ENCODE results near the gene ENDOV.

The ENDOV gene

DNA sequence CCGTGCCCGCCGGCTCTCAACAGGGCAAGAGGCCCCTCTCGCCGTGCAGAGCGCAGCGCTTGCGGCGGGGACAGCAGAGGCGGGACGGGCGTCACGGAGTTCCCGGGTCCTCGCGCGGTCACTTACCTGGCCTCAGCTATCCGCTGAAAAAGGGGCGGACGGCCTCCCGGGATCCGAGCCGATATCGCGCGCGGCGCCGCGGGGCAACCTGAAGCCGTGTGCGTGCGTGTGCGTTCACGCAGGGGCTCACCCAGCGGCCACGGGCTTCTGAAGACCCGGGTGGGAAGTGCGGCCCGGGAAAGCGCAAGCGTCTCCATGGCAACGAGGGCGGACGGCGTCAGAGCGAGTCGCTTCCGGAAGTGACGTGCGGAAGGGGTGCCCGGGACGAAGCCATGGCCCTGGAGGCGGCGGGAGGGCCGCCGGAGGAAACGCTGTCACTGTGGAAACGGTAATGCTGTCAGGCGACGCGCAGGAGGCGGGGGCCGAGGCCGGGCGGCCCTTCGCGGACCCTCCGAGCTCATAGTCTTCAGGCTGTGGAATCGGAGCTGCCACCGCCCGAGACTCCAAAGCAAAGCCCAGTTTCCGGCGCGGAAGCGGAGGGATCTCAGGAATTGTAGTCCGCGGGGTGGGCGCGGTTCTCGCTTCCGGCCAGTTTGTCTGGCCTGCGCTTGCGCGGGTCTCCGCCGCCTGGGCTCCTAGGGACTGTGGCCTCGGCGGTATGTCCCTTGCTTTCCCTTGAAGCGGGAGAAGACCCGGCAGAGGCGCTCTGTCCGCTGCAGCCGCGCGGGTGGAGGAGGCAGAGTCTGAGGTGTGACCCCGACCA lies at the start of gene ENDOV:
ENDOV (plus strand) TSS at position 365 of the 823 bp plus-strand sequence; CDS start at position 393, 28 bp downstream.
- DNase-seq (ENCODE audit: low read depth in 2 of 2), result peak; percentile 84 to 85

DNA sequence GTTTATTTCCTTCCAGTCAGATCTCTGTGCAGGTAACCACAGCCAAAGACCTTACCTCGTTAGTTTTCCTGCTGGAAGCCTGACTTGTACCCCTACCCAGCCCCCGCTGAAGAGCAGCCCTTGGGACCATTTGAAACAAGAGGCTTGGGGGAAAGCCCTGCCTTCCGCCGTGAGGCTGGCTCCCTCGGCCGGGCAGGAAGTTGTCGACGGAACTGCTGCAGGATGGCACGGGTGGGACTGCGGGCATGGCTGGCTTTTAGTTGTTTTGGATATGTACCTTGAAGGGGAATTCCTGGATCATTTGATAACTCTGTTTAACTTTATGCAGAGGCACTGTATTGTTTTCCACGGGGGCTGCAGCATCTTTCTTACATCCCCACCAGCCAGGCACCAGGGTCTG lies 49.0 kb upstream of the ENDOV start:
- no peak for DNase-seq (ENCODE audit: low read depth in 2 of 2)

DNA sequence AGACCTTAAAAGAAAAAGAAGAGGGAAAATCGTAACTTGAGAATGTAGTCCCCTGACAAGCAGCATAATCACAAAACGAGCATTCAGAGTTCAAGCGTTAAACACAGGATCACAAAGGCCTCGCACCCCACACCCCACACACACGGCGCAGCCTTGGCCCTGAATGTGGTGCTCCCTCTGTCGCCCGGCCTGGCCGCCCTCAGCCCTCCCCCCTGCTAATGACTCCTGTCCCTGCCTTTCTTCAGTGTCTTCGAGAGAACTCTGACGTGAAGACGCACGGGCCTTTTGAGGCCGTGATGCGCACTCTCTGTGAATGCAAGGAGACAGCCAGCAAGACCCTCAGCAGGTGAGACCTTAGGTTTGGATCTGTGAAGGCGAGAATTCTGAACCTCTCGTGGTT lies 47.5 kb upstream of the ENDOV start:
- DNase-seq (ENCODE audit: low read depth in 2 of 2), result no peak

DNA sequence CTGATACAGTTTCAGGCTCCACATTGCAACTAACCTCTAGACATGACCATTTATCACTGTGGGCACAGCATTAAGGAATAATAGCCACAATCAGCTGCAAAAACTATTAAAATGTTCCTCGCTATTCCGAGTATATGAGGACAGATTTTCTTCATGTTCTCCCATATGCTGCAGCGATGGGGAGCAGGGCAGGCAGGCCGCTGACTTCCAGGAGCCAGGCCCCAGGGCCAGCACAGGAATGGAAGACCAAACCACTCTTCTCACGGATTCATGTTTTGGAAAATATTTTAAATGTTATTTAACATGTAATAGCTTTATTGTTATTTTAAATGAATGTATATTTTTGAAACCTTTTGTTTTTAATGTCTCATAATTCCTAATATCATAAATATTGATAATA lies 43.8 kb upstream of the ENDOV start:
- DNase-seq (ENCODE audit: low read depth in 2 of 2), result no peak

DNA sequence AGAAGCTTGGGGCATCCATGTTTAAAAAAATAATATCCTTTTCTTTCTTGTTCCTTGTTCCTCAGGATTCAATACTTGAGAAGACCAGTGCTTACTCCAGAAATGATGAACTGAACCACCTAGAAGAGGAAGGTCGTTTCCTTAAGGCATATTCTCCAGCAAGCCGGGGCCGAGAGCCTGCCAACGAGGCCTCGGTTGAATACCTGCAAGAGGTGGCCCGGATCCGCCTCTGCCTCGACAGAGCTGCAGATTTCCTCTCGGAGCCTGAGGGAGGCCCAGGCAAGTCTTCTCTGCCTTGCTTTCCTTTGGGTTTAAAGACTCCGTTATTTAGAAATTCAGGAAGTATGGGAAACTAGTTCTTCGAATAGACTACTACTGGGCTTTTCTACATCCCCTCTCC lies 42.5 kb upstream of the ENDOV start:
- no peak for DNase-seq (ENCODE audit: low read depth in 2 of 2)

DNA sequence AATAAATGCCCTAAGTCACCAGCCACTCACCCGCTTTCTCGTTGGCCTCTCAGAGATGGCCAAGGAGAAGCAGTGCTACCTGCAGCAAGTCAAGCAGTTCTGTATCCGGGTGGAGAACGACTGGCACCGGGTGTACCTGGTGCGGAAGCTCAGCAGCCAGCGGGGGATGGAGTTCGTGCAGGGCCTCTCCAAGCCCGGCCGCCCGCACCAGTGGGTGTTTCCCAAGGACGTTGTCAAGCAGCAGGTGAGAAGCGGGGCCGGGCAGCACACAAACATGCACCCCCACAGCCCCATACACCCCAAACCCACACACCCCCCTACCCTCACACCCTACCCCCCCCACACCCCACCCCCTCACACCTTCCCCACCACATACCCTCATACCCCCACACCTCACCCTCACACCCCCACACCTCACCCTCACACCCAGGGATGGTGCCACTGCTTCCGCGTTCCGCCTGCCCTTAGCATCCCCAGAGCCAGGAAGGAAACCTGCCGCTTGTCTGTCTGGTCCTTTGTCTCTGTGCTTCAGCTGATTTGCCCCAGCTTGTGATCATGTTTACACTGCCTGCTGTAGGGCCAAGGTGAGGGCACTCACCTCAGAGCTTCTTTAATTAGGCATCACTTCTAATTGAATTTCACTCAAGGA lies 41.9 kb upstream of the ENDOV start:
- DNase-seq (ENCODE audit: low read depth in 2 of 2), result no peak

DNA sequence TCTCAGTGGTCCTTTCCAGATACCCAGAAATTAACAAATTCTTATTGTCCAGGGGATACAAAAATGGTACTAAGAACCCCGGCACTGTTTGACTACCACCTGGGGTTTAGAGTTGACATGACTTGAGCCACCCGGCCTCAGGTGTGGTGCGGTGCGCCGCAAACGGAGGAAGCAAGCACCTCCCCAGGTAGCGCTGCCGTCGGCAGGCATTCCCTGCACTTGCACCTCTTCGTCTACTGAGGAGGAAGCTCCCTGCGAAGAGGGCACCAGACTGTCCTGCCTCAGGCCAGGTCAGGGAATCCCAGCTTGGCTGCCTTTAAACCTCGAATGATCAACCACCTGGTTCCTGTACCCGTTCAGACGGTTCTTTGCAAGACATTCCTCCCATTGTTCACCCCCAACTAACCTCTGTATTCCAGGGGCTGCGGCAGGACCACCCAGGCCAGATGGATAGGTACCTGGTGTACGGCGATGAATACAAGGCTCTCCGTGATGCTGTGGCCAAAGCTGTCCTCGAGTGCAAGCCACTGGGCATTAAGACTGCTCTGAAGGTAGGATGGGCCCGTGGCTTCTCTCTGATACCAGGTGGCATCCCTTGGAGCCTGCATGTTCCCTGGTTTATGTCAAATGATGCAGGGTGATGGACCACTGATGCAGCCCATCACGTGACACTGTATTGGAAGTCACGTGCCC lies 40.8 kb upstream of the ENDOV start:
- DNase-seq (ENCODE audit: low read depth in 2 of 2), result no peak

DNA sequence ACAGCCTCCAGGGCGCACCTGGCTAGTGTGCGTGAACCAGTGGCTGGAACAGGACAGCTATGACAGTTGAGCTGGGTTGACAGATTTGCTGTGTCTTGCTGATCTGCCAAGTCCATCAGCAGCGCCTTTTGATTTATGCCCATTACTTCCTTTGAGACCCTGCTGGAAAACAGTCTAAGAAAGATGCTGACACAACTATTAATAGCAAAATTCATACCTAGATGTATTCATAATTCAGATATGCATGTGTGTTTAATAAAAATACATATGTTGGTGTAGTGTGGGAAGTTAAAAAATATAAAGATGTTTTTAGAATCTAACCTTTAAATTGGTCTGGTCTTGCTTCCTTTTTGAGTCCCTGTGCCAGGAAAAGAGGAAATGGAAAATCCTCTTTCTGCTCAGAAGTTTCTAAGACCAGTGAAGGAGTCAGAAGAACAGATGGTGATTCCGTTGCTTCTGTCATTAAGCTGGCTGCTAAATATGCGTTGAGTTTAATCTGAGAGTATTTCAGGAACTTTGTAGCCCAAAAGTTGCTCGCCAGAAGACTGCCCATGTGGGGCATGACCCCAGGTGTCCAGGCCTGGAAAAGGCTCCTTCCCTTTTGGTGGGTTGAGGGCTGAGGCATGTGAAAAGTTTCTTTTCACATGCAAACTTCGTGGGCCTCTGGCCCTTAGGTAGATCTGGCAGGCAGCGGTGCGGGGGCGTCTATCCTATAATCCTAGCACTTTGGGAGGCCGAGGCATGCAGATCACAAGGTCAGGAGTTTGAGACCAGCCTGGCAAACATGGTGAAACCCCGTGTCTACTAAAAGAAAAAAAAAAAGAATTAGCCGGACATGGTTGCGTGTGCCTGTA lies 40.0 kb upstream of the ENDOV start:
- DNase-seq (ENCODE audit: low read depth in 2 of 2), result no peak

DNA sequence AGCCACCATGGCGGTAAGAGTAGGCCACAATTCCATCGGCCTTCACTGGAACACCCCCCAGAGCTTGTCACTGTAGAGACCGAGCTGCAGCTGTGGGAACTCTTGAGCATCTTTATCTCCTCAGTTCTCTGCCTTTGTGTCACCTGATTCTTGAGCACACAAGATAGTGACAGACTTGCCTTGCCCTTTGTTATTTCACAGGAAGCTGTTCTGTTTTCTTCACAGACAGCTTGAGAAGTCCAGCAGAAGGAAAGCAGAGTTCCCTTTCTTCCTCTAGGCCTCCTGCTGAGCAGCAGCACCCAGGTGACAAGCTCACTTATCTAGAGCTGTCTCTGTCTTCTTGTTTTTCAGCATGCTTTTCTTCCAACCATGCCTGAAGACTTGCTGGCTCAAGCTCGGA lies 38.4 kb upstream of the ENDOV start:
- DNase-seq (ENCODE audit: low read depth in 2 of 2), result no peak

DNA sequence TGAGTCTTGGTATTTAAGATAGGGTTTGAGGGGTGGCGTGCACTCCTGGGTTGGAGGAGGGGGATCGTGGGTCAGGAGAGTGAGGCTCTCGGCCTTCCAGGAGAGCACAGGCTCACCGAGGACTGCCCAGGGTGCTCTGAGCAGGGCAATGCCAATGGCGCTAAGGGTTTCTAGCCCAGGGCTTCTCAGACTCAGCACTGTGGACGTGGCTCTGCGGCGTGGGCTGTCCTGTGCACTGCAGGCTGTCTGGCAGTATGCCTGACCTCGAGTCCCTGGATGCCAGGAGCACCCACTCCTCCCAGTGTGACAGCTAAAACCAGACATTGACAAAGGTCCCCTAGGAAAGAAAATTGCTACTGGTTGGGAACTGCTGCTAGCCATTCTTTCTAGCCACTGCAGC lies 37.2 kb upstream of the ENDOV start:
- DNase-seq (ENCODE audit: low read depth in 2 of 2), result no peak

DNA sequence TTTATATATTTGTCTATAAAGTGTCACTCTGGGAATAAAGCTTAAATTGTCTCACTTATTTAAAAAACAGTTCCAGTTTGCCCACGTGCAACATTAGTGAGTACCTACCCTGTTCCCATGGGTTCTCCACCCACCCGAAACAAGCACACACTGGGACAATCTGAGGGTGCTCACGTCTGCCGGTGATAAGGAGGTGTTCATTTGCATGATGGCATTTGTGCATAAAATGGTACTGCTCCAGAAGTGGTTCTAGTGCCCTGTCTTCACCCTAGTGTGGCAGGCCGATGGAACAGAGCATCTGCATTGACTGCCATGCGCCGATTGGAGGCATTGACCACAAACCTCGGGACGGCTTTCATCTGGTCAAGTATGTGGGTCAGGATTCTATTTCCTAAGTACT lies 35.6 kb upstream of the ENDOV start:
- no peak for DNase-seq (ENCODE audit: low read depth in 2 of 2)

DNA sequence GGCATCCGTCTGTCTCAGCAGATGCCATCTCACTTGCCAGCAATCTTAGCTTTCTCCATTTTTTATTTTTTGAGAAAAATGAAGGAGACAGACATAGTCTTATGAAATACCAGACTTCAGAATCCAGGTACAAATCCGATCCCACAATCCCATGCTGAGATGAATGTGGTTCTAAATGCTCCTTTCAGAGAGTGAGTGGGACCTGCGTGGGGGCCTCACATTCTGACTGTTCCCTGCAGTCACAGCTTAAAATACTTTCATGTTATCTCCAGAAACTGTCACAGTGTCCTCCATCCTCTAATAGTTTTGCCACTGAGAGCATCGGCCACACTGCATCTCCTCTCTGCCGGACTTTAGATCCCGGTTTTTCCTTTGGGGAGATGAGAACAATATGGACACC lies 34.9 kb upstream of the ENDOV start:
- DNase-seq (ENCODE audit: low read depth in 2 of 2), result no peak

DNA sequence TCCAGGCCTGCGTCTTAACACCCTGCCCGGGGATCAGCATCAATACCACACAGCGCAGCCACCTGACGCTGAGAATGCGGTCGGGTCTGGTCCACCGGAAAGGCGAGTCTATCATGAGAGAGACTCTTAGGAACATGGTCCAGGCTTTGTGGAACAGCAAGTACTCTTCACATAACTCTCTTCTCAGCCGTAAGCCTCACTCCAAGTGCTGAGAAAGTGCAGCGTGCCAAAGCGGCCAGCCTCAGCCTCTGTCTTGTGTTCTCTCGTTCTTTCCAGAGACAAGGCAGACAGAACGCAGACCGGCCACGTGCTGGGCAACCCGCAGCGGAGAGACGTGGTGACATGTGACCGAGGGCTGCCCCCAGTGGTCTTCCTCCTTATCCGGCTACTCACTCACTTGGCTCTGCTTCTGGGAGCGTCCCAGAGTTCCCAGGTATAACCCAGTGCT lies 34.4 kb upstream of the ENDOV start:
- no peak for DNase-seq (ENCODE audit: low read depth in 2 of 2)

DNA sequence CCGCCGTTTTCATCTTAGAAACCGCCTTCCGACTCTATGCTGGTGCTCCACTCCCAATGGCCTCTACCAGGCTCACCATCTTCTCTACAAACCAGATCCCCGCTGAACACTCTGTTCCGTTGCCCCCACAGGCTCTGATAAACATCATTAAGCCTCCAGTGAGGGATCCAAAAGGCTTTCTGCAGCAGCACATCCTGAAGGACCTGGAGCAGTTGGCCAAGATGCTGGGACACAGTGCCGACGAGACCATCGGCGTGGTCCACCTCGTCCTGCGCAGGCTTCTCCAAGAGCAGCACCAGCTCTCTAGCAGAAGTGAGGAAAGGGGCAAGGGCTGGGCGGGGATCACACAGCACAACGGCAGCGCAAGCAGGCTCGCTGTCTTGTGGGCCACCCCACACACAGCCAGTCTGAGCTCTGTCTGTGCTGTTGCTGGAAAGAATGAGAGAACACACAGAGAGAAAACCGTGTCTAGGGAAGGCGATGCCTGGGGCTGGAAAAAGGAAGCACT lies 33.5 kb upstream of the ENDOV start:
- DNase-seq (ENCODE audit: low read depth in 2 of 2), result no peak

DNA sequence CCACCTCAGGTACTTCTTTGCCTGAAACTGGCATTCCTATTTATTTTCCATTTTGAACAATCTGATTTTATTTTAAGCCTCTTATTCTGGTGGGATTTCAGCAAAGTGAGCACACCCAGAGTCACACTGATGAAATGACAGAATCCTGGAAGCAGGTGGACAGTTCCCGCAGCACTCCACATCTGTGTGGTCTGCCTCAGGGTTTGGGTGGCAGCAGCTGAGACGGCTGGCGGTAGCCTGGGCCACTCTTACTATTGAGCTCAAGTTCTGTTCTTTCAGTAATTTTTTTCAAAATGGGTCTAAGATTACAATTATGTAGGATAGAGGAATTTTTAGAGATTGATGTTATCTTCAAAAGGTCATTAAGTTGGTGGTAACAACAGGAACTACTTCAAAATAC lies 32.5 kb upstream of the ENDOV start:
- DNase-seq (ENCODE audit: low read depth in 2 of 2), result no peak

DNA sequence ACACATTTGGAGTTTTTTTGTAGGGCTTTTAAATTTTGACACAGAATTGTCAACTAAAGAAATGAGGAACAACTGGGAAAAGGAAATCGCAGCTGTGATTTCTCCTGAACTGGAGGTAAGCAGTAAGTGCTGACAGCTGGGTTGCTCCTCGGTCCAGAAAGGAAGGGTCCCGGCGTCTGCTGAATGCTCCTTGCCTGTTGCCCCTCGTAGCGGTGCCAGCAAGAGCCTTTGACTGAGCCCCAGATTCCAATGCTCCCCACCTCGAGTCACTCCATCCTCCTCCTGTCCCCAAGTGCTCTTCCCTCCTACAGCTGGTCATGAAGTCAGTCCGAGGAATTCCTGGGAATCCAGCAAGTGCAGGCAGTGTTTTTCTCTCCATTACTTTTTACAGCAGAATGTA lies 32.0 kb upstream of the ENDOV start:
- DNase-seq (ENCODE audit: low read depth in 2 of 2), result no peak

DNA sequence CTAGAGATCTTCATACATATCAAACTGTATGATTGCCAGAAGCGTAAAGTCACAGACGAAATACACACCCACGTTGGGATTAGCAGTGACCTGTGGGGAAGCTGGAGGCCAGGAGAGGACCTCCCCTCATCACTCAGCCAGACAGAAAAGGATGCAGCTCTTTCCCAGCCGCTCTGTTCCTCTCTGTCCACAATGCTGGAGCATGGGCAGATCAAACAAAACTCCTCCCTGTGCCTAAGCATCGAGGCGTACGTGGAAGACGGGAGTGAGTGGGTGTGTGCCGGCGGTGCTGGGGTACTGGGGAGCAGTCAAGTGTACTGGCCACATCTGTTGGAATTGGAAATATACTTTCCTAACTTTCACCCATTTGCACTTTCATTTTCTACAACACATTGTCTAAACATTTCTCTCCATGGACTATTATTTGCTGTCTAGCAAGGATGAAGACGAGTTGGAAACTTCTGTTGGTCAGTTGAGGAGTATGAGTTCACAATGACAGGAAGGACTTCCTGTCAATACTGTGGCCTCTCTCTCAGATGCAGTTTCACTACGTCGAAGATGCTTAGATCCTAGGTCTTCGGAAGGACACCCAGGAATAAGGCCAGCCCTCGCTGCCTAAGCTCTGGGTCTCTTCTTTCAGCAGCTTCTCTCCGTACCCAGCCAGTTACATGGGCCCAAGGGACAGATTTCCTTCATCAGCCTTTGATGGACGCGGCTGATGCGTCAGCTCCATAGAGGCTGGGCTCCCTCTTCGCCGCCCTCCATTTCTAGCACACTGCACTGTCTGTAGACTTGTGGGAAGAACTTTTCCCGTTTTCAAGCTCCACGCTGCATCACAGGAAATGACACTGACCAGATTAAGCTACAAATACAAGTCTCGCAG lies 30.6 kb upstream of the ENDOV start:
- no peak for DNase-seq (ENCODE audit: low read depth in 2 of 2)

DNA sequence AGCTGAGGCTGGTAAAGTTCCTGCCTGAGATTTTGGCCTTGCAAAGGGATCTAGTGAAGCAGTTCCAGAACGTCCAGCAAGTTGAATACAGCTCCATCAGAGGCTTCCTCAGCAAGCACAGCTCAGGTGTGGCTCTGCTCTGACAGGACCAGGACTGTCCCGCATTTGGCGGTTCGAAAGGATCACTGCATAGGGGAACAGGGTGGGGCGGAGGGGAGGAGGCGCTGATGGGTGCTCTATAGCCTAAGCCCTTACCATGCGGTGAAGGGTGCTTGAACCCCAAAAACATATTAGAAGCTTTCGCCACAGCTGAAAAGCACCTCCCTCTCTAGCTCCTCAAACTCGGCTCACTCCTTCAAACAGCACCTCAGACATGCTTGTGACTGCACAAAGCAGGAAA lies 29.9 kb upstream of the ENDOV start:
- no peak for DNase-seq (ENCODE audit: low read depth in 2 of 2)

DNA sequence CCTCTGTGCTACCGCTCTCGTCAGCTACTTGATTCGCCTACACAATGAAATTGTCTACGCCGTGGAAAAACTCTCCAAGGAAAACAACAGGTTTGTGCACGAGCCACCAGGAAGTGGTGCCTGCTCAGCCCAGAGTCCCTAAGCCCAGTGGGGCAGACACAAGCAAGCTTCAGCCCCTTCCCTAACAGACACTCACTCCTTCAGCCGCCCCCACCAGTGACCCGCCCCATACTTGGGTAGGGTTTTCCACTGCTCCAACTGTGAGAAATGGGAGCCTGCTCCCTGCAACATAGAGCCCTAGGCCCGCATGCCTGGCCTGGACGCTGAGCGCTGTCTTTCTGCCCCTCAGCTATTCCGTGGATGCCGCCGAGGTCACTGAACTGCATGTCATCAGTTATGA lies 28.6 kb upstream of the ENDOV start:
- no peak for DNase-seq (ENCODE audit: low read depth in 2 of 2)

DNA sequence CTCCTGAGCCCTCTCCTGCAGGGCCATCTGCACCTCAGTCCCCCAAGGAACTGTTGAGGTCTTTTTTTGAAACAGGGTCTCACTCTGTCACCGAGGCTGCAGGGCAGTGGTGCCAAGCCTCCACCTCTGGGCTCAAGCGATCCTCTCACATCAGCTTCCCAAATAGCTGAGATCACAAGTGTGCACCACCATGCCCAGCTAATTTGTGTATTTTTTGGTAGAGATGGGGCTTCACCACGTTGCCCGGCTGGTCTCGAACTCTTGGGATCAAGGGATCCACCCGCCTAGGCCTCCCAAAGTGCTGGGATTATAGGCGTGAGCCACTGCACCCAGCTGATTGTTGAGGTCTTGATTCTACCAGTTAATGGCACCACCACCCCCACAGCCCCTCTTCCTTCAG lies 27.9 kb upstream of the ENDOV start:
- DNase-seq (ENCODE audit: low read depth in 2 of 2), result no peak

DNA sequence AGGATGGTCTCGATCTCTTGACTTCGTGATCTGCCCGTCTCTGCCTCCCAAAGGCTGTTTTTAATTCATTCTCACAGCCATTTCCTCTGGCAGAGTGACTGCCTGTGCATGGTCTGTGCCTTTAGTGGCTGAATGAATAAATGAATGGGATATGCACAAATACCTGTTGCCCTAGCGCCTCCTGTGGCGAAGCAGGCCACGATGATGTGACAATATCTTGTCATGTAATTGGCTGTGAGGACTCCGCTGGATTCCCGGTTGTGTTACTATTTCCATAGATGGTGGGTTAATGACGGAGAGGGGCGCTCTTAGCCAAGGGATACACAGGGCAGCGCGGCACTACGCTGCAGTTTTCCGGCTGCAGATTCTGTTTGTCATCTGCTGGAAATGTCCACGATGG lies 26.8 kb upstream of the ENDOV start:
- no peak for DNase-seq (ENCODE audit: low read depth in 2 of 2)
